Measurements from ENCODE around the gene PARG.

The PARG gene

GRCh38 chr10:49833168-49833567 lies 108.7 kb downstream of the PARG start:
- H3K4me3 ChIP-seq (replicated peaks; ENCODE audit: low read depth, low read length): no peak overlapping the region
- DNase-seq (ENCODE audit: extremely low read depth, low read depth): no peak
- TF ChIP-seq, protein P1, sequence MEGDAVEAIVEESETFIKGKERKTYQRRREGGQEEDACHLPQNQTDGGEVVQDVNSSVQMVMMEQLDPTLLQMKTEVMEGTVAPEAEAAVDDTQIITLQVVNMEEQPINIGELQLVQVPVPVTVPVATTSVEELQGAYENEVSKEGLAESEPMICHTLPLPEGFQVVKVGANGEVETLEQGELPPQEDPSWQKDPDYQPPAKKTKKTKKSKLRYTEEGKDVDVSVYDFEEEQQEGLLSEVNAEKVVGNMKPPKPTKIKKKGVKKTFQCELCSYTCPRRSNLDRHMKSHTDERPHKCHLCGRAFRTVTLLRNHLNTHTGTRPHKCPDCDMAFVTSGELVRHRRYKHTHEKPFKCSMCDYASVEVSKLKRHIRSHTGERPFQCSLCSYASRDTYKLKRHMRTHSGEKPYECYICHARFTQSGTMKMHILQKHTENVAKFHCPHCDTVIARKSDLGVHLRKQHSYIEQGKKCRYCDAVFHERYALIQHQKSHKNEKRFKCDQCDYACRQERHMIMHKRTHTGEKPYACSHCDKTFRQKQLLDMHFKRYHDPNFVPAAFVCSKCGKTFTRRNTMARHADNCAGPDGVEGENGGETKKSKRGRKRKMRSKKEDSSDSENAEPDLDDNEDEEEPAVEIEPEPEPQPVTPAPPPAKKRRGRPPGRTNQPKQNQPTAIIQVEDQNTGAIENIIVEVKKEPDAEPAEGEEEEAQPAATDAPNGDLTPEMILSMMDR (IDR thresholded peaks at IDR 0.05; ENCODE audit: low read depth, low read length, missing control alignments): no peak

GRCh38 chr10:49831352-49832035 lies 110.3 kb downstream of the PARG start:
- TF ChIP-seq, protein P1 (IDR thresholded peaks at IDR 0.05; ENCODE audit: low read depth, low read length, missing control alignments): no peak
- DNase-seq (ENCODE audit: extremely low read depth, low read depth): no peak
- H3K4me3 ChIP-seq (replicated peaks; ENCODE audit: low read depth, low read length): no peak overlapping the region

GRCh38 chr10:49830846-49831245 lies 111.0 kb downstream of the PARG start:
- TF ChIP-seq, protein P1 (IDR thresholded peaks at IDR 0.05; ENCODE audit: low read depth, low read length, missing control alignments): no peak
- no peak for DNase-seq (ENCODE audit: extremely low read depth, low read depth)
- no peak overlapping the region for H3K4me3 ChIP-seq (replicated peaks; ENCODE audit: low read depth, low read length)

DNA sequence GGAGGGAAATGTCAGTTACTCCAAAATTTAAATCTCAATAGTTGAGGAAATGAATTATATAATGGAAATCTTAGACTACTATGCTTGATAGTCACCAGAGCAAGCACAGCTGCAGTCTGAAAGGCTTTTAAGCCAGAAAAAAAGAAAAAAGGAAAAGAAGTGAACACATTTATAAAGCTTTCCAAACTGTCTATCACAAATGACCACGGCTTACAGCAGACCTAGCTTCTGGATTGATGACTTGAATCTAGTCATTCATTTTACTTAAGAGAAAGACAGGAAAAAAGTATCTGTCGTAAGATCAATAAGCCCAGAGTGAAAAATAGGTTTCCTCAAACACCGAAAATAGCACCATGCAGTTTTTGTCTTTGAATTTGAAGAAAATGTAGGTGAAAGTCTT lies 111.8 kb downstream of the PARG start:
- TF ChIP-seq, protein P1 (IDR thresholded peaks at IDR 0.05; ENCODE audit: low read depth, low read length, missing control alignments): no peak
- DNase-seq (ENCODE audit: extremely low read depth, low read depth): no peak
- no peak overlapping the region for H3K4me3 ChIP-seq (replicated peaks; ENCODE audit: low read depth, low read length)

- no peak overlapping the region for H3K4me3 ChIP-seq (replicated peaks; ENCODE audit: low read depth, low read length)
- TF ChIP-seq, protein P1 (IDR thresholded peaks at IDR 0.05; ENCODE audit: low read depth, low read length, missing control alignments): no peak
- DNase-seq (ENCODE audit: extremely low read depth, low read depth): no peak
Measured at GRCh38 chr10:49827297-49827696, 114.5 kb downstream of the PARG start.

DNA sequence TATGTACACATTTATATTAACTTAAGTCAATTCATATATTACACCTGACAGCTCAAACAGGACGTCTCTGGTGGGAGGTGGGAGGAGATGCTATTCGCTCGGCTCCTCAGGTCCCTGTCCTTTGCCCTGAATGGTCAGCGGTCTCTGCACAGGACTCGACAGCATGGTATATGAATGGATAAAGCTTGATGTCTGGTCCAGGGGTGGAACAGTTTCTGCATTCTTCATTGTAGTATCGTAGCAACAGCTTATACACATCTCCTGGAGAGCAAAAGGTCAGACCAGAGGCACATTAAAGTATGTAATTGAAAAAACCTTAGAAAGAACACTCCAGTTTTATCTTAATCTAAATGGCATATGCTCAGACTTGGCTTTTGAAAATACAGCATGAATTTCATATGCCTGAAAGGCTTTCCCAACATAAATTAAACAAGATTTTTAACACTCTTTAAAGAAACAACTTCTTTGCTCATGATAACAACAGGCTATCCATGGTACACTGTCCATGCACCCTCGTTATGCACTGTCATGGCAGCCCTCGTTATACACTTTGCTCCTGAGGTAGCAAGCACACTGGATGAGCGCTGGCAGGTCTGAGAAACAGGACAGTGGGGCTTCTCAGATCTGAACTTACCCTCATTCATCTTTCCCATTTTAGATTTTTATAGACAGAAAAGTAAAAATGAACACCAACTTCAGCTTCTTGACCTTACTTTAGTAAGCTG lies 122.4 kb downstream of the PARG start:
- TF ChIP-seq, protein P1 (IDR thresholded peaks at IDR 0.05; ENCODE audit: low read depth, low read length, missing control alignments): no peak
- H3K4me3 ChIP-seq (replicated peaks; ENCODE audit: low read depth, low read length): no peak overlapping the region
- DNase-seq (ENCODE audit: extremely low read depth, low read depth): no peak
